CD14-positive monocyte (primary cell): ENCODE data around the gene IL1RAPL1. TPM values are rescaled to one million over a fixed set of nuclear protein-coding genes. Genes with fewer than 3 reads are reported as not detected.

Source experiments
- DNase-seq, 3 donors: peaks; one replicate each; pipeline ENCODE4 v3.0.0-alpha.2; 2011 to 2022
- H2AFZ ChIP-seq: 2 replicates; pipeline ENCODE4 v1.6.0; 2012; ENCODE audit warnings: mild to moderate bottlenecking, low read depth, low read length, inconsistent platforms; ENCODE audit not compliant: insufficient read depth, poor library complexity, severe bottlenecking
- H3K27ac ChIP-seq, 2 donors: 1 replicate in 1 of 2; 2 replicates in 1 of 2; pipeline ENCODE4 v1.5.1; 2012 to 2013; ENCODE audit warnings: low read length in 2 of 2, control low read depth in 1 of 2, inconsistent platforms in 1 of 2, low read depth in 1 of 2, mild to moderate bottlenecking in 1 of 2
- H3K27me3 ChIP-seq, 2 donors: one replicate each; pipeline versions ENCODE4 v1.6.0 to v1.6.1; 2011 to 2013; ENCODE audit warnings: low read length in 2 of 2; ENCODE audit not compliant: control insufficient read depth in 2 of 2, insufficient read depth in 2 of 2
- H3K36me3 ChIP-seq, 2 donors: replicated peaks in 1 of 2; 1 replicate in 1 of 2; 2 replicates in 1 of 2; pipeline versions ENCODE4 v1.5.1 to v1.6.1; 2012 to 2013; ENCODE audit warnings: low read length in 2 of 2, control low read depth in 1 of 2, inconsistent platforms in 1 of 2, mild to moderate bottlenecking in 1 of 2; ENCODE audit not compliant: insufficient read depth in 2 of 2, control insufficient read depth in 1 of 2
- H3K4me1 ChIP-seq, 2 donors: 1 replicate in 1 of 2; 2 replicates in 1 of 2; pipeline versions ENCODE4 v1.5.1 to v1.6.1; 2012 to 2013; ENCODE audit warnings: low read length in 2 of 2, control low read depth in 1 of 2, inconsistent platforms in 1 of 2, mild to moderate bottlenecking in 1 of 2, moderate library complexity in 1 of 2; ENCODE audit not compliant: insufficient read depth in 2 of 2, control insufficient read depth in 1 of 2
- H3K4me2 ChIP-seq: replicated peaks from 2 replicates; pipeline ENCODE3; 2012; ENCODE audit warnings: low read length, moderate library complexity, mild to moderate bottlenecking; ENCODE audit not compliant: poor library complexity, severe bottlenecking; ENCODE audit errors: extremely low read depth
- H3K4me3 ChIP-seq, 3 experiments: fragments of 200-600 bp in 1 of 3; sonication (generic) in 1 of 3; replicated peaks in 1 of 3; 1 replicate in 2 of 3; 2 replicates in 1 of 3; pipeline ENCODE4 v1.5.1; 2011 to 2013; ENCODE audit warnings: low read length in 3 of 3, mild to moderate bottlenecking in 3 of 3, control low read depth in 2 of 3, low read depth in 2 of 3, inconsistent platforms in 1 of 3, moderate library complexity in 1 of 3
- H3K79me2 ChIP-seq: 2 replicates; pipeline ENCODE4 v1.6.0; 2012; ENCODE audit warnings: mild to moderate bottlenecking, control low read depth, inconsistent platforms, low read length, moderate library complexity; ENCODE audit not compliant: insufficient read depth
- H3K9ac ChIP-seq: 2 replicates; pipeline ENCODE4 v1.6.0; 2017; ENCODE audit warnings: low read length, mild to moderate bottlenecking; ENCODE audit not compliant: insufficient read depth, poor library complexity, severe bottlenecking
- H3K9me3 ChIP-seq, 2 donors: replicated peaks in 1 of 2; 1 replicate in 1 of 2; 2 replicates in 1 of 2; pipeline versions ENCODE4 v1.5.1 to v1.6.1; 2012 to 2013; ENCODE audit warnings: low read length in 2 of 2, control low read depth in 1 of 2; ENCODE audit not compliant: control insufficient read depth in 1 of 2, insufficient read depth in 1 of 2
- H4K20me1 ChIP-seq: 2 replicates; pipeline ENCODE4 v1.6.0; 2012; ENCODE audit warnings: mild to moderate bottlenecking, low read length, control low read depth, moderate library complexity; ENCODE audit not compliant: insufficient read depth
- H3K27ac Mint-ChIP-seq, 7 donors: one replicate each; pipeline ENCODE4 v1.8.0; 2020; ENCODE audit warnings: mild to moderate bottlenecking in 7 of 7, mixed read lengths in 7 of 7, moderate library complexity in 6 of 7, inconsistent platforms in 2 of 7
- H3K27me3 Mint-ChIP-seq, 3 donors: one replicate each; pipeline ENCODE4 v1.8.0; 2021 to 2022; ENCODE audit warnings: low read depth in 3 of 3, mild to moderate bottlenecking in 3 of 3, mixed read lengths in 3 of 3, moderate library complexity in 3 of 3, inconsistent platforms in 1 of 3
- H3K36me3 Mint-ChIP-seq, 2 donors: one replicate each; pipeline ENCODE4 v1.8.0; 2020; ENCODE audit warnings: mixed read lengths in 2 of 2, inconsistent platforms in 1 of 2, mild to moderate bottlenecking in 1 of 2
- H3K4me1 Mint-ChIP-seq: one replicate; pipeline ENCODE4 v1.8.0; 2020; ENCODE audit warnings: mild to moderate bottlenecking, mixed read lengths
- H3K4me3 Mint-ChIP-seq, 2 donors: one replicate each; pipeline ENCODE4 v1.8.0; 2020; ENCODE audit warnings: mild to moderate bottlenecking in 2 of 2, mixed read lengths in 2 of 2, moderate library complexity in 1 of 2
- H3K9me3 Mint-ChIP-seq, 7 donors: one replicate each; pipeline ENCODE4 v1.8.0; 2020 to 2022; ENCODE audit warnings: mixed read lengths in 7 of 7, mild to moderate bottlenecking in 6 of 7, moderate library complexity in 6 of 7, inconsistent platforms in 2 of 7
- WGBS: methylation state at CpG from one replicate; pipeline ENCODE4 v1.1.5; 2013; ENCODE audit warnings: missing lambda C conversion rate; ENCODE audit not compliant: insufficient coverage; 5-methylcytosine and 5-hydroxymethylcytosine counted together
- intact Hi-C, 2 donors: fragments of 100-400 bp; cut with micrococcal nuclease; formaldehyde crosslinking; loops; one replicate each; pipeline versions ENCODE4 v1.15.0 to v1.15.1; 2023
- polyA plus RNA-seq, 3 donors: library from polyadenylated mRNA; depleted of rRNA in 1 of 3; unstranded in 2 of 3; stranded (reverse) in 1 of 3; fragments of 300-500 nt in 2 of 3; fragments of >200 nt in 1 of 3; fragmentation: Illumina TruSeq in 2 of 3; gene quantifications; 1 replicate in 2 of 3; 2 replicates in 1 of 3; pipeline ENCODE4 v1.2.3, GENCODE V29; 2012 to 2021
- TF ChIP-seq, protein P1 (sequence below): fragments of 200-600 bp; IDR thresholded peaks from one replicate; pipeline ENCODE4 v1.8.0; 2022; ENCODE audit warnings: antibody characterized with exemption, mild to moderate bottlenecking

Gene IL1RAPL1
- polyA plus RNA-seq, 3 donors = not detected

DNA sequence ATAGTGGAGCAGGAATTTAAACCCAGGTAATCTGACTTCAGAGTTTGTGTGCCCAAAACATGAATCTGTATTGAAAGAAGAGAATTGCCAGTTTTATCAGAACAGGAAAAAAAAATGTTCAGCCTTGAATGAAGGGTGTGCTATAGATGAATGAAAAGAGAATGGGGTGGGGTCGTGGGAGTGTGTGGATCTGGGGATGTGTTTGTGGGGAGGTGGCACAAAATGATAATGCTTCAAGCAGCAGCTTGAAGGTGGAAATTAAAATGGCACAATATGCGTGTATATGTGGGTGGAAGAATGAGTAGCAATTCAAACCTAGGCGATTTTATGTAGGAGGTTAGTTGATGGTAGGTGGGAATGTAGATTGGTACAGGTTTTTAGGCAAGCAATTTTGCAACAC, 122.2 kb downstream of the IL1RAPL1 start:
- Histone ChIP-seq H4K20me1 (no peaks in the 10 kb centered on the region), H3K27me3 (no peaks in the 10 kb centered on the region), H3K36me3 (no peaks in the 10 kb centered on the region), H3K9me3 (no peaks in the 10 kb centered on the region), H2AFZ (no peak overlapping the region), H3K79me2 (no peaks in the 10 kb centered on the region), H3K4me2 (no peak overlapping the region), H3K27ac (no peak overlapping the region), H3K4me1 (no peaks in the 10 kb centered on the region), H3K9ac (no peak overlapping the region), H3K4me3 (no peak overlapping the region)
- WGBS = 92% methylated on average over 2 of the region's 3 CpGs
- TF ChIP-seq, protein P1, sequence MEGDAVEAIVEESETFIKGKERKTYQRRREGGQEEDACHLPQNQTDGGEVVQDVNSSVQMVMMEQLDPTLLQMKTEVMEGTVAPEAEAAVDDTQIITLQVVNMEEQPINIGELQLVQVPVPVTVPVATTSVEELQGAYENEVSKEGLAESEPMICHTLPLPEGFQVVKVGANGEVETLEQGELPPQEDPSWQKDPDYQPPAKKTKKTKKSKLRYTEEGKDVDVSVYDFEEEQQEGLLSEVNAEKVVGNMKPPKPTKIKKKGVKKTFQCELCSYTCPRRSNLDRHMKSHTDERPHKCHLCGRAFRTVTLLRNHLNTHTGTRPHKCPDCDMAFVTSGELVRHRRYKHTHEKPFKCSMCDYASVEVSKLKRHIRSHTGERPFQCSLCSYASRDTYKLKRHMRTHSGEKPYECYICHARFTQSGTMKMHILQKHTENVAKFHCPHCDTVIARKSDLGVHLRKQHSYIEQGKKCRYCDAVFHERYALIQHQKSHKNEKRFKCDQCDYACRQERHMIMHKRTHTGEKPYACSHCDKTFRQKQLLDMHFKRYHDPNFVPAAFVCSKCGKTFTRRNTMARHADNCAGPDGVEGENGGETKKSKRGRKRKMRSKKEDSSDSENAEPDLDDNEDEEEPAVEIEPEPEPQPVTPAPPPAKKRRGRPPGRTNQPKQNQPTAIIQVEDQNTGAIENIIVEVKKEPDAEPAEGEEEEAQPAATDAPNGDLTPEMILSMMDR = no peak
- intact Hi-C loops = no loop called here
- no peak overlapping the region for H3K27ac Mint-ChIP-seq
- H3K4me1 Mint-ChIP-seq = no peaks in the 10 kb centered on the region
- no peaks in the 10 kb centered on the region for H3K36me3 Mint-ChIP-seq
- H3K9me3 Mint-ChIP-seq = peaks cover 0 to 3% (median 0%) of the 10 kb centered on the region in 7 donors
- H3K4me3 Mint-ChIP-seq = no peak overlapping the region
- no peak for DNase-seq
- peaks cover 0 to 1% (median 1%) of the 10 kb centered on the region in 3 donors for H3K27me3 Mint-ChIP-seq

DNA sequence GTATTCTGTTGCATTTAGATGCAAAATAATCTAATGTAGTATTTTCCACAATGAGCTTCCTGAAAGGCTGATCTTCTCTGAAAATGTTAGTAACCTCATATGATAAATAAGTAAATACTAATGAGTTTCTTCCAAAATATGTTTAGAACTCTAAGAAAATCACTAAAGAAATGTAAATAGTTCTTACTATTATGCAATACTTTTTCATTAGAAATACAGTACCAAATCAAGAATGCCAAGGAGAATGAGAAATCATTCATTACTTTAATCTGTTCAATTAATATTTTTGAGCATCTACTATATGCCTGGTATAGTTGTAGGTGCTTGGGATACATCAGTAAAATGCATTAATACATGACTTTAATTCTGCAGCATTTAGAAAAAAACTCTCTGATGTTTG, 130.6 kb downstream of the IL1RAPL1 start:
- Histone ChIP-seq H2AFZ (no peak overlapping the region), H4K20me1 (no peaks in the 10 kb centered on the region), H3K4me1 (no peaks in the 10 kb centered on the region), H3K9me3 (no peaks in the 10 kb centered on the region), H3K27ac (no peak overlapping the region), H3K9ac (no peak overlapping the region), H3K79me2 (no peaks in the 10 kb centered on the region), H3K4me3 (no peak overlapping the region), H3K36me3 (no peaks in the 10 kb centered on the region), H3K27me3 (no peaks in the 10 kb centered on the region), H3K4me2 (no peak overlapping the region)
- Mint-ChIP-seq H3K36me3 (no peaks in the 10 kb centered on the region), H3K4me1 (no peaks in the 10 kb centered on the region), H3K27ac (no peak overlapping the region), H3K9me3 (peaks cover 0 to 5% (median 0%) of the 10 kb centered on the region in 7 donors), H3K4me3 (no peak overlapping the region), H3K27me3 (peaks cover 0 to 1% (median 0%) of the 10 kb centered on the region in 3 donors)
- intact Hi-C loops = no loop called here
- DNase-seq = no peak
- TF ChIP-seq, protein P1 = no peak
